ENCODE results near the gene SART1.

The SART1 gene, protein sequence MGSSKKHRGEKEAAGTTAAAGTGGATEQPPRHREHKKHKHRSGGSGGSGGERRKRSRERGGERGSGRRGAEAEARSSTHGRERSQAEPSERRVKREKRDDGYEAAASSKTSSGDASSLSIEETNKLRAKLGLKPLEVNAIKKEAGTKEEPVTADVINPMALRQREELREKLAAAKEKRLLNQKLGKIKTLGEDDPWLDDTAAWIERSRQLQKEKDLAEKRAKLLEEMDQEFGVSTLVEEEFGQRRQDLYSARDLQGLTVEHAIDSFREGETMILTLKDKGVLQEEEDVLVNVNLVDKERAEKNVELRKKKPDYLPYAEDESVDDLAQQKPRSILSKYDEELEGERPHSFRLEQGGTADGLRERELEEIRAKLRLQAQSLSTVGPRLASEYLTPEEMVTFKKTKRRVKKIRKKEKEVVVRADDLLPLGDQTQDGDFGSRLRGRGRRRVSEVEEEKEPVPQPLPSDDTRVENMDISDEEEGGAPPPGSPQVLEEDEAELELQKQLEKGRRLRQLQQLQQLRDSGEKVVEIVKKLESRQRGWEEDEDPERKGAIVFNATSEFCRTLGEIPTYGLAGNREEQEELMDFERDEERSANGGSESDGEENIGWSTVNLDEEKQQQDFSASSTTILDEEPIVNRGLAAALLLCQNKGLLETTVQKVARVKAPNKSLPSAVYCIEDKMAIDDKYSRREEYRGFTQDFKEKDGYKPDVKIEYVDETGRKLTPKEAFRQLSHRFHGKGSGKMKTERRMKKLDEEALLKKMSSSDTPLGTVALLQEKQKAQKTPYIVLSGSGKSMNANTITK

DNA sequence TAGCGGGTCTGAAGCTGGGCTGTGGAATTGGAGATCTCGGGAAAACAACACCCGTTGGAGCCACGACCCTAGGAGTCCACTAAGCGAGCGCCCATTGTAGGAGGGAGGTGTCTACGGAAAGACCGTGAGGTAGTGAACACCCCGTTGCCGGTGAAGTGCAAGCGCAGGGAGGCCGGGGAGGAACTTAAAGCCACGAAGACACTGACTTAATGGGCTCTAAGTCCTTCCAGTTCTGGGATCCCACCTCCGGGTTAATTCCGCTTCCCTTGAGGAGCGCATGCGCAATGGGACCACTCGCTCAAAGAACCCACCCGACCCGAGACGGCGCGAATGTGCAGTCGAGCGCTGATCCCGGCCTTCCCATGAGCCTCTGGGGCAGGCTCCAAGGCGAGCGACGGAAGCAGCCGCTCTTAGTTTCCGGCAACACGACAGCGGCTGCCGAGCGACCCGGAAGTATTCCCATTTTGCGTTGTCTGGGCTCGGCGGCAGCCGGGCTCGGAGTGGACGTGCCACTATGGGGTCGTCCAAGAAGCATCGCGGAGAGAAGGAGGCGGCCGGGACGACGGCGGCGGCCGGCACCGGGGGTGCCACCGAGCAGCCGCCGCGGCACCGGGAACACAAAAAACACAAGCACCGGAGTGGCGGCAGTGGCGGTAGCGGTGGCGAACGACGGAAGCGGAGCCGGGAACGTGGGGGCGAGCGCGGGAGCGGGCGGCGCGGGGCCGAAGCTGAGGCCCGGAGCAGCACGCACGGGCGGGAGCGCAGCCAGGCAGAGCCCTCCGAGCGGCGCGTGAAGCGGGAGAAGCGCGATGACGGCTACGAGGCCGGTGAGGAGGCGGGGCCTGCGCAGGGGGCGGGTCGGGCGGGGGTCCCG lies at the start of gene SART1:
Gene SART1, plus strand, starts transcription at position 468 of the 874 bp plus-strand sequence. Its CDS starts 47 bp downstream, at position 515.
- DNase-seq (ENCODE audit: low read depth), result peak; percentile 81

DNA sequence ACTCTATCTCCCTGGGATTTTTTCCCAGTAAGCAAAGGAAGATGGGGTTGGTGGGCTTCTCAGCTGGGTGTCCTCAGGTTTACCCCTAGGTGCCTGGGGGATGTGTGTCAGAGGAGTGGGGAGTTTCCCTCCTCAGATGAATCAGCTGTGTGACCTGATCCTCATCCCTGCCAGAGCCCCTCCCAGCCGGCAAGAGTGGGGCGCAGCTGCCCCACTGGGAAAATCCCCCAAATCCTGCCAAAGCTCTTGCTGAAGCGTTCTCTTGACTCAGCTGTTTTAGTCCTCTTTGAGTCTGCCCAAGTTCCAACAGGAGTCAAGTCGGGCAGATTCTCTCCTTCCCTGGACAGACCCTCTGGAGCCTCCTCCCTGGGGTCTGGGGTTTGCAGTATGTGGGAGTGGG lies 48.7 kb upstream of the SART1 start:
- peak; percentile 53 for DNase-seq (ENCODE audit: low read depth)

DNA sequence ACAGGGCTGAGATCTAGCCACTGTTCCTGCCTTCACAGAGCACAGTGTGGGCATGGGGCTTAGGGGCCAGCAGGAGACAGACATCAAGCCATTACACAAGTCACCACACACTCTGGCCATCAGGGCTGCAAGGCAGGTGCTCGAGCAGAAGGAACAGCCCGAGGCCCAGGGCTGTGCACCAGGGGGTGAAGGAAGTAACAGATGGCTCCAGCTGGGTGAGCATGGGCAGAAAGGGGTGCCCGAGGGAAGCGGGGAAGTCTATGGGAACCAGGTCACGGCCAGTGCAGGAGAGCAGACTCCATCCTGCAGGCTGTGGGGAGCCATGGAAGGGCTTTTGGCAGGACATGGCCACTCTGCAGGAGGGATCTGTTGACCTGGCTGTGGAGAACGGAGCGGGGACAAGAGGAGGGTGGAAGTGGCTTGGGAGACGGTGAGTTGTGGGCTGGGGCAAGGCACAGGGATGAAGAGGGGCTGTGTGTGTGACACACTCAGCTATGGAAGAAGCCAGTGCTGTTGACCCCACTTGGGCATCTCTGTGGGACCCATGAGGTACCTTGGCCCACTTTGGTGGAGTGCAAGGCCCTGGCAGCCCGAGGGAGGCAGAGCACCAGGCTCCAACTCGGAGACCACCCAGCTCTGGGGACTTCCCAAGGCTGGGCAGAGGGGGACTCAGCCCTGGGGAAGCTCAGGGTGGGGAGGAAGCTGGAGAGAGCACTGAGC lies 46.3 kb upstream of the SART1 start:
- no peak for DNase-seq (ENCODE audit: low read depth)

DNA sequence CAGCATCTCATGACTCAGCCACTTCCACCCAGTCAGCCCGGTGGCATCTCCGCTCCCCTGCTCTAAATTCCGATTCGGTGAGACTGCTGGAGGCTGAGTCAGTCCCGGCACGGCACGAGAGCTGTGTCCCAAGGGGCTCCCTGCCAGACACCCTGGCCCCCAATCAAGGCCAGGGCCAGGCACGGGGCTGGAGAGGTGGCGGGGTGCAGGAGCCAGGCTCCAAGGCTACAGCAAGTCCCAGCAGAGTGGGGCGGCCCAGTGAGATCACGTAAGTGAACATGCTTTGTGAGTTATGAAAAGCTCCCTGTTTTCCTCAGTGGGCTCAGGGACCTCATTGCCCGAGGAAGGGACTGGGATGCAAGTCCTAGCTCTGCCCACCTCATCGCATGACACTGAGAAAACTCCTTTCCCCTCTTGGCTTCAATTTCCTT lies 45.7 kb upstream of the SART1 start:
- peak; percentile 95 for DNase-seq (ENCODE audit: low read depth)

DNA sequence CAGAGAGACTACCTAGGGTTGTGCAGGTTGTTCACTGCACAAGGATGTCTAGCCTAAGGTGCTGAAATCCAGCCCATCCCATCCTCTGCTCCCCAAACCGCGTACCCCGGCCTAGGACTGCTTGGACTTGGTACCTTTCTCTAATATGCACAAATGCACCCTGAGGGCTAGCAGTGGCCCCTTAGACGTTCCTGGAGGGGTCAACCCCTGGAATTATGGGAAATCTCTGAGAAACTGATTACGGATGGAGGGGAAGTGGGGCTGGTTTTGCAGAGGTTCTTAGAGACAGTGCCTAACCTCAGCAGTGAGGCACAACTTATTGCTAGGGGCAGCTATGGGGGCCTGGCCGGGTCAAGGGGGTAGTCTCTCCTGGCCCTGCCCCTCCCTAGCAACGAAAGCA lies 45.1 kb upstream of the SART1 start:
- no peak for DNase-seq (ENCODE audit: low read depth)

DNA sequence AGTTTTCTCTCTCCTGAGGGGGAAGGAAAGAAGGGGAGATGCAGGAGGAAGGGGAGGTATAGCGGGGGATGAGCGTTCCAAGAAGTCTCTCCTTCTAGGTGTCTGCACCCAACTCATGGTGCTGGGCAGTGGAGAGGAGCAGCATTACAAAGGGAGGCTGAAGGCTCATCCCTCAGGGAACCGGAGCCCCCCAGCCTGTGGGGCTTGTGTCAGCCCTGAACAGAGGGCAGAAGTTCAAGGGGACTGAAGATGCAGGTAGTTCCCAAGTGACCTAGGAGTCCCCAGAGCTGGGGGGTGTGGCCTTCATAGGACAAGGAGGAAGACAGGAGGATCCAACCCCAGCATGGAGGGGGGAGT lies 44.5 kb upstream of the SART1 start:
- no peak for DNase-seq (ENCODE audit: low read depth)

DNA sequence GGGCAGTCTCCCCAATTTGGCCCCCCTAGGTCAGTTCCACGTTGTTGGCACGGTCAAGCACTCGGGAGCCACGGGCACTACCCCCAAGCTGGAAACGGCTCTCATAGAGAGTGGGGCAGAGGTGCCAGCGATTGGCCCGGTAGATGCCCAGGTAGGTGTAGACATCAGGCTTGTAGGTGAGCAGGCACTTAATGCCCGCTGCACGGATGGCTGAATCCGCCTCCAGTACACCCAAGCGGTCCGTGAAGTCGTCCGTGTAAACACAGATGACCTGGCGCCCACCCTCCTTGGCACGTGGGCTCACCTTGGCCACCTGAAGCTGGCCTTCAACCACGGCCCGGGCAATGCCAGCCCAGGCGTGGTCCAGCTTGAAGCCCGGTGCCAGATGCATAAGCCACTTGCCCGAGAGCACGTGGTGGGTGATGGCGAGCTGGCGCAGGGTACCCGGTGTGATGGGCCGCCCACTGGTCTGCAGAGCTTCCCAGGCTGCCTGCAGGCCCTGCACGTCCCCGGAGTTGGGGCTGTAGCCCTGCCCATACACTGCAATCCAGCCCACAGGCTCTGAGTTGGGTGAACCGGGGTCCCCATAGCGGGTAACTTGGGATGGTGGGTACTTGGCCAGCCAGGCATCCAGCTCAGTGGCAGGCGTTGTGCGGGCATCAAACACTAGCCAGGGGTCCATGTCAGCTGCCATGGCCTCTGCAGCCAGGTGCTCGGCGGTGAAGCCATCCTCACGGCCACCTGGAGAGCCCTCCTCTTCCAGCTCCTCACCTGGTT lies 43.9 kb upstream of the SART1 start:
- DNase-seq (ENCODE audit: low read depth), result no peak

DNA sequence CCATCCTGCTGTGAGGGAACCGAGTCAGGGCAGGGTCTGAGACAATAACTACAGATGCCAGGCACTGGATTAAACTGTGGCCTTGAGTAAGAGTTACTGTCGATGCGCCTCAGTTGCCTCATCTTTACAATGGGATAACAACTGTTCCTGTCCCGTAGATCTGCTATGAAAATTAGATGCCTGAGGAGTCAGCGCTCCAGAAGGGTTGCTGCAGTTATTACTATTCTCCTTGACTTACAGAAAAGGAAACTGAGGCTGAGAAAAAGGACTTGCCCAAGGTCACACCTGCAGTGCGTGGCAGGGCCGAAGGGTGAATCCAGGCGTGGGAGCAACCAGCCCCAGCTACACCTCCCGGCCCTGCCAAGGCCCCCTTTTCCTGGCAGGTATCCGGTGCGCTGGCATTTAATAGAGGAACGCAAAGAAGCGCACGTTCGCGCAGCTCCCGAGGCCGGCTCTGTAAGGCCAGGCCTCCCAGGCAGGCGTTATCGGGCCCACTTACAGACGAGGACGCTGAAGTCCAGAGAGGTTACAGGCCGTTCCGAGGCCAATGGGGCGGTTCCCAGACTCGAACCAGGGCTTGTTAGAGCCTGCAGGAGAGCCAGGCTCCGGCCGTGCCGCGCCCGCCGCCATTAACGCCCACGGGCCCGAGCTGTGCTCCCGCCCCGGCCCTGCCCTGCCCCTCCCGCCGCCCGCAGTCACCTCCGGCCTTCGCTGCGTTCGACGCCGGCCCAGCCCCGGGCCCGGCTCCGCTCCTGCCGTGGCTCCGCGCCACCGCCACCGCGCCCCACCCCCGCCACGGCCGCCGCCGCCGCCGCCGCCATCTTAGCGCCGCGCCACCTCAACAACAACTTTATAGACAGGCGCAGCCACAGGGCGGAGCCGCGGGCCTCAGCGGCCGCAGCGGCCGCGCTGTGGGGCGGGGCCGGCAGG lies 43.1 kb upstream of the SART1 start, which contains the start of gene C11orf68:
Gene C11orf68, minus strand, starts transcription at position 852 of the 930 bp plus-strand sequence. Its CDS starts 31 bp downstream, at position 821.
- DNase-seq (ENCODE audit: low read depth), result no peak

DNA sequence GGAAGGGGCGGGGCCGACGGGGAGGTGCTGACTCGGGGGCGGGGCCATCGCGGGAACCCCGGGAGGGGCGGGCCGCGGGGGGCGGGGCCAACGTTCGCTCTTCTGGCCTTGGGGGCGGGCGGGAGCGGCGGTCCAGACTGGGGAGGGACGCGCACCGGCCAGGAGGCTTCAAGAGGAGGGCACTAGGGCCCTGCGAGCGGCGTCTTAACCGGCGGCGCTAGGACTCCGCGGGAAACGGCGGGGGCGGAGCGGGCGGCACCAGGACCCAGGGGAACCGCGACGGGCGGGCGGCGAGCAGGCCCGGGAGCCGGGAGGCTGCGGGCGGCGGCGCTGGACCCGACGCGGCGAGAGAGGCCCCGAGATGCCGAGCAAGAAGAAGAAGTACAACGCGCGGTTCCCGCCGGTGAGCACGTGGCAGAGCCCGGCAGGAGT lies 42.4 kb upstream of the SART1 start, which contains the start of gene DRAP1:
Gene DRAP1, plus strand, starts transcription at position 286 of the 432 bp plus-strand sequence. Its CDS starts 76 bp downstream, at position 362.
- peak; percentile 79 for DNase-seq (ENCODE audit: low read depth)

DNA sequence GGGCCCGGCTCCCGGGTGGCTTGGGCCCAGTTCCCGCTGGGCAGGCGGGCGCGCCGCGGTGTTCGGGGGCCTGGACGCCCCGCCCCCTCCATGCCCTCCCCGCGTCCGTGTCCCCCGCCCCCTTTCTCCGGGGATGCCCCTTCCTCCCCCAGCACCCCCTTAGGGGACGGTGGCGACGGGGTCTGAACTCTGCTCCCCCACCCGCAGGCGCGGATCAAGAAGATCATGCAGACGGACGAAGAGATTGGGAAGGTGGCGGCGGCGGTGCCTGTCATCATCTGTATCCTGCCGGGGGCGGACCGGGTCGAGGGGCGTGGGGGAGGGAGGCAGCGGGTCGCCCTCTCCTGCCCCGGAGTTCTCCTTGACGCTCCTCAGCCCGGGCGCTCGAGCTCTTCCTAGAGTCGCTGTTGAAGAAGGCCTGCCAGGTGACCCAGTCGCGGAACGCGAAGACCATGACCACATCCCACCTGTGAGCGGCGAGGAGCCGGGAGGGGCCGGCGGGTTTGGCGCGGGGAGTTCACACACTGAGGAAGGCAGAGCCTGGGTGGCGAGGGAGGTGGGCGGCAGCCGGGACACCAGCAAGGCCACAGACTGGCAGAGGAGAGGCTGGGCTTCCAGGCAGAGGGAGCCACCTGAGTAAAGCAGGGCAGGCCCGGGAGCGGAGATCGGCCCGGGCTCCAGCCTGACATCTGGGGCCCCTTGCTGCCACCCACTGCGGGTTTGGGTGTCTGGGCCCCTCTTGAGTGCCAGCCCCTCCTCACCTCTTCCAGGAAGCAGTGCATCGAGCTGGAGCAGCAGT lies 41.8 kb upstream of the SART1 start:
- DNase-seq (ENCODE audit: low read depth), result no peak

DNA sequence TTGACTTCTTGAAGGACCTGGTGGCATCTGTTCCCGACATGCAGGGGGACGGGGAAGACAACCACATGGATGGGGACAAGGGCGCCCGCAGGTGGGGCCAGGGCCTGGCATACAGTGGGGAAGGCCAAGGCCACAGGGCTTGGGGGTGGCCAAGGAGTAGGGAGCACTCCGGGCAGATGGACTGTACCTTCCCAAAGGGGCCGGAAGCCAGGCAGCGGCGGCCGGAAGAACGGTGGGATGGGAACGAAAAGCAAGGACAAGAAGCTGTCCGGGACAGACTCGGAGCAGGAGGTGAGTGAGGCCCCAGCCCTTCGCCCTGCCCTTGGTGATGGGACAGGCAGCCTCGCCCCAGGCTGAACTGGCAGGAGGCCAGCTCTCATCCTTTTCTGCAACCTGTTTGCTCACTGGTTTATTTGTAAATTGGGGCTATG lies 41.1 kb upstream of the SART1 start:
- no peak for DNase-seq (ENCODE audit: low read depth)

DNA sequence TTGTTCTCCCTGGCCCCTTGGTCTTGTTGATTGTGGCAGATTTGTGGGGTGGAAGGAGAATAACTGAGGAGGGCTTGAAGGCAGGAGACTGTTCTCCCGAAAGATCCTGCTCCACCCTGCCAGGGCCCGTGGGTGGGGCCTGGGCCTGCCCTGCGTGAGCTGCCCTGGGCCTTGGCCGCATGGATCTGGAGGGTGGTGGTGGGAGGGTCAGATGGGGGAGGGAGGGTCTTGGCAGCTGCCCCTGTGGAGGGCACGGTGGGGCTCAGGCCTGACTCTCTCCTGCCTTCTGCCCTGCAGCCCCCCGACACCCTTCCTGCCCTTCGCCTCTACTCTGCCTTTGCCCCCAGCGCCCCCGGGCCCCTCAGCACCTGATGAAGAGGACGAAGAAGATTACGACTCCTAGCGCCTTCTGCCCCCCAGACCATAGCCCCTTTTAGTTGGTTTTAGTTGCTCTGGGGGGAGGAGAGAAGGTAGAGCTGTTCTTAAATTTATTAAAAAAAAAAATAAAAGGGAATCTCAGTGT lies 40.4 kb upstream of the SART1 start:
- no peak for DNase-seq (ENCODE audit: low read depth)

DNA sequence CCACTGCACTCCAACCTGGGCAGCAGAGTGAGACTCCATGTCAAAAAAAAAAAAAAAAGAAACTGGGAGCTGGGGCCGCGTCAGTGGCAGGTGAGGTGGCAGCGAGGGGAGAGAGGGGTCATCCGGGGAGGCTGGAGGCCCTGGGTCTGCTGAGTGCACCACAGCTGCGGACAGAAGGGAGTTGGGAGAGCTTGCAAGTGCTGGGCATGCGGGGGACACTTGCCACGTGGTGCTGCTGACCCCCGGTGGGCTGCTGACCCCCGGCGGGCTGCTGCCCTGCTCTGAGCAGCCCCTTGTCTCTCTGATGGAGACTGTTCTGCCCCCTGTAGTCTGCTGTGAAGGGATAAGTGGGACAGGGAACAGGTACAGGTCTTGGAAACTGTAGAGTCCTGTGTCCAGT lies 39.7 kb upstream of the SART1 start:
- DNase-seq (ENCODE audit: low read depth), result no peak

DNA sequence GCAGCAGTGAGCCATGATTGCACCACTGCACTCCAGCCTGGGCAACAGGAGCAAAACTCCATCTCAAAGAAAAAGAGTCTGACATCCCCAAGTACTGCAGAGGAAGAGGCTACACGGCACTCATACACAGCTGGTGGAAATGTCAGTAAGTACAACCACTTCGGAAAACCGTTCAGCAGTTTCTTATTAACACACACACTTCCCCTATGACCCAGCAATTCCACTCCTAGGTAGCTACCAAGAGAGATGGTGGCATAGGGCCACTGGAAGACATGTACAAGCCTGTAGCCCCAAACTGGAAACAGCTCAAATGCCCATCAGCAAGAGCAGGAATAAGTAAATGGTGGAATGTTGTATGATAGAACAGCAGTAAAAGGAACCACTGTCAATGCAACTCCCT lies 39.0 kb upstream of the SART1 start:
- DNase-seq (ENCODE audit: low read depth), result no peak

DNA sequence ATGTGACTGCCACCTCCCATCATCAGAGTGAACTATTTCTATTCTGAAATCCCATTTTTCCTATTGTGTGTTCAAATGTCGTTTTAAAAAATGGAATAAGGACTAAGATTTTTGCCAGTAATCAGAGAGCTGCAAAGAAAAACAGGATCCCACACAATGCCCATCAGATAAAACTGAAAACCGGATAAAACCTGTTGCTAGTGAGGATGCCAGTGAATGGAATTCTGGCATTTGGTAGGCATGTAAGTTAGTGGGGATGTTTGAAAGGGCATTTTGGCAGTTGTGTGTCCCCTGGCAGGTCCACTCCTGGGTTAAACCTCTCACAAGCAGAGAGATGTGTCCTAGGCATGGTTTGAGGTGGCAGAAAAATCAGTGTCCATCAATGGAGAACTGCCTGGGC lies 36.1 kb upstream of the SART1 start:
- no peak for DNase-seq (ENCODE audit: low read depth)

DNA sequence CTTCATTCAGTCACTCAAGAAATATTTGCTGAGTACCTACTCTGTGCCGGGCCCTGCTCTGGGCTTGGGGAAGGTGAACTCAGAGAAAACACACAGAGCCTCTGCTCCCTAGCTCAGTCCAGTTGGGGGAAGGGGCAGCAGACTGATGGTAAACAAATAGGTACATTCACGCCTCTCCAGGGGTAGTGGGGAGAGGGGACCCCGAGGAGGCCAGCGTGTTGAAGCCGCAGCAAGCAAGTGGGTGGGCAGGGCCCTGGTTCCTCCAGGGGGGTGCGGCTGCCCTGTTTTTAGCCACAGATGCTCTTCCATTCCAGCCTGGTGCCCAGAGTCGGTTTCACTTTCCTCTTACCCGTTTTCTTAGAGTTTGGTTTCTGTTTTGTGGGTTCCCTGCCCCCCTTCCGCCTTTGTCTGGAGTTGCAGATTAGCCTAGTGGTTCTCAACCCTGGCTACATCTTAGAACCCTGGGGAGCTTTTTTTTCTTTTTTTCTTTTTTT lies 33.6 kb upstream of the SART1 start:
- no peak for DNase-seq (ENCODE audit: low read depth)

DNA sequence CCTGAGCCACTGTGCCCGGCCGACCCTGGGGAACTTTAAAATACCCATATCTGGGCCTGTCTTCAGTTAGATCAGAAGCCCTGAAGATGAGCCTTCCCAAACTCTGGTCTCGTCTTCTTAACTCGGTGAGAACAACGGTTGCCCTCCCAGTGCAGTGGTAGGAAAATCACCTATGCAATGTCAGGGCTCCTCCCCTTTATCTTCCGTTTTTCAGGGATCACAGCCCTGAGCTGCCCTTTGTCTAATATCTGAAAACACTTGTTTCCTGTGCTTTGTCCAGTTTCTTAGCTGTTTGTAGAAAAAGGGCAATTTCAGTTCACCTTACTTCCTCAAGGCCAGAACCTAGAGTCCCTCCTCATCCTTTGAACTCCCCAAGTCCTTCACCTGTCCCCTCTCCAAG lies 32.9 kb upstream of the SART1 start:
- DNase-seq (ENCODE audit: low read depth), result no peak
